HG03103 (cell line): ENCODE results near the gene IRF6.
"Not testable (repeated sequence)": the region's sequence is repeated elsewhere in the genome, so short reads cannot be mapped to it uniquely, and the experiment has no call there.

Source experiments
- ATAC-seq: cut with Tn5 transposase; IDR thresholded peaks from one replicate; pipeline ENCODE4 v1.9.1; 2021; ENCODE audit warnings: low read depth; ENCODE audit not compliant: unreplicated experiment

The IRF6 gene

DNA sequence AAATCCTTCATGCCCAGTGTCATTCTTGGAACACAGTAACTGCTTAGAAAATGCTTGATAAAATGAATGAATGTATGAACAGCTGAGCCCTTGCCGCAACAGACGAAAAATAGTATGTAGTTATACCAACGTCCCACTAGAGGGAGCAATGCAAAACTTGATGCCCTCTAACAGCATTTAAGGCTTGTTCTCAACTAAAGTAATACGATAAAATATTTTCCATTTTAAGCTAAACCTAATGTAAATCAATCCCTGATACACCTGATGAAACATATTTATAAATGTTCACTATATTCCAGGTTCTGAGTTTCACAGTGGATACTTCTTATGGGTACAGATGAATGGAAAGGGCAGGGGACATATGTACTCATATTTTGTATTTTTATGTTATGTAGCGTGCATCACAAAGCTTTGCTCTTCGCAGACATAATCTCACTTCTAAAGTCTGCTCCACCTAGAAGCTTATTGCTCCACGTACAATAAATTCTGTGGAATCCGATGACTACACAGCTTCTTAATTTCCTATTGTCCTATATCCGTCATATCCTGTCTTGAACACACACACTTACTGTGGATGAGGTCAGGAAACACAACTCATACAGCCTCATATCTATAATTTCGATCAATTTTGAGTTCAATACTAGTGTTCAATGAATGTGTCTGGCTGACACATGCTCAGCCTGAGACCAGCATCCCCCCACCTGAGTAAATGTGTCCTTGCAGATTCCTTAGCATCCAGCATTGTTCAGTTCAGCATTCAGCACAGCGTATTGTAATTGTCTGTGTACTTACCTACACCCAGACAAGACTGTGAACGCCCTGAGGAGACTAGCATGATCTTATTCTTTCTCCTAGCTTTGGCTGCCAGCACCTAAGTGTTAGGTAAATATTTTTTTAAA lies 17.4 kb upstream of the IRF6 start:
- no peak for ATAC-seq

DNA sequence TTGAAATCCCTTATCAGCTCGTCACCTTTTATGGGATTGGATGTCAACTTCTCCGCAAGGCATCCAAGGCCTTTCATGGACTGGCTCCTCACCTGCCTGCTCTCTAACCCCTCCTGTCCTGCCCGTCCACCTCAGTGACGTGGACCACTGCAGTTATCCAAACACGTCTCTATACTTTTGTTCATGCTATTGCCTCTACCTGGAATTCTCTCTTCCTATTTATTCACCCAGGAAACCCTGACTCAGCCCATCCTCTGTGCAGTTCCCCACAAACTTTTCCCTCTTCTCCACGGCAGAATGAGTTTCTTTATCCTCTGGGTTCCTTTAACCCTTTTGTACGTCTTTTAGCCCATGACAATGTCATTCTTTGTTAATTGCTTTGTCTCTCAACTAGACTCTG lies 16.8 kb upstream of the IRF6 start:
- ATAC-seq = no peak

DNA sequence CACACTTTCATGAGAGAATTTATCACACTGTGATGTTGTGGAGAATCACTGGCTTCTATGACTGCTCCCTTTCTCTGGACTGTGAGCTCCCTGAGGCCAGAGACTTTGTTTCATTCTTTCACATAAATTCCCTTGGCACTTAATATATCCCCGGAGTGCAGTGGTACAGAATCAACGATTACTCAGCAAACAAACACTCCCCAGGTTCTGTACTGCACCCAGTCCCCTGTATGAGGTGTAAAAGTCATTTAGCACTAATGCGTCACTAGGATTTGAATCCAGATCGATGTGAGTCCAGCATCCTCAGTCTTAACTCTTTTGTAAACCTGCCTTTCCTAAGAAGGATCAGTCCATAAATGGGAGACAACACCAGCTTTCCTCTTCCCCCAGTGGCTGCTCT lies 15.0 kb upstream of the IRF6 start:
- no peak for ATAC-seq

DNA sequence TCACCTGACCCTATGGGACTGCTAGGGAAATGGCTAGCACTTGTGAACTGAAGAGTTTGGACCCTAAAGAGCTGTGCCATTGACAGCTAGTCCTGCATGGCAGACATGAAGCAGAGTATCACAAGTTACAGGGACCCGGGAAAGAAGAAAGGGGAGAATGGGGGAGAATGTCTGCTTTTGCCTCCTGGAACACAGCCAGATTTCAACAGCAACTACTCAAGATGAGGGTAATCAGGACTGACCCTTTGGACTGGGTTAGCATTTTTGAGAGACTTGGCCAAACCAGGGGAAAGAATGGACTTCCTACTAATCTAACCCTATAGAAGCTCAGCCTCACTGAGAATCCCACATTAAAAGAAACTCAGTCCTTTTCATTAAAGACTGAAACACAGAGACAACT lies 13.1 kb upstream of the IRF6 start:
- ATAC-seq = no peak

DNA sequence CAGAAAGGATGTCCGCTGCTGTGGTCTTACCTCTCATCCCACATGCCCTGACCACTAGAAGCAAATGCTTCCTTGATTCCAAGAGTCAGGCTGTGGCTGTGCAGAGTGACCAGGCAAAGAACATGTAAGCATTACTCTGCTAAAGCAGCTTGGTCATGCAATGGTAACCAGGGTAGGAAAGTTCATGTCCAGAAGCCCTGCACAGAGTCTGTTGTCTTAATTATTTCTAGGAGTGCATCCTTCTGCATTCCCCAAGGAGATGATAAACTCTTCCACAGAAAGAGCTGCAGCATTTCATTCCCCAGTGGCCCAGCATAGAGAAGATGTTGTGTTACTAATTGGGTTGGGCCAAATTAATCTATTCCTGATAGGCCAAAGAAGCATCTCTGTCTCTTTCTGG lies 11.7 kb upstream of the IRF6 start:
- no peak for ATAC-seq

DNA sequence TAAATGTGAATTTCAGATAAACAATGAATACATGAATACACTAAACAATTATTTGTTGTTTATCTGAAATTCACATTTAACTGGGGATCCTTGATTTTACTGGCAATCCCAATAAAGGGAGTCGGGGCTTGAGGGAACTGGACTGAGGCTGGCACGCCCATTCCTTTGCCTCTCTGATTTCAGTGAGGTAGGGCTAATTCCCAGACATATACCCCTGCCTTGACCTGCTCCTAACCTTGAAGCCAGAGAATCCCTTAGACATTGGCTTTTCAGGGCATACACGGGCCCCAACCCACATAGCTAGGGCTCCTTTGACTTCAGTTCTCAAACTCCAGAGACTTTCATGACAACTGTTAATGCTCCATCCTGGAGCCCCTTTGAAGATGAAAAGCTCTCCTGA lies 11.0 kb upstream of the IRF6 start:
- ATAC-seq = no peak

DNA sequence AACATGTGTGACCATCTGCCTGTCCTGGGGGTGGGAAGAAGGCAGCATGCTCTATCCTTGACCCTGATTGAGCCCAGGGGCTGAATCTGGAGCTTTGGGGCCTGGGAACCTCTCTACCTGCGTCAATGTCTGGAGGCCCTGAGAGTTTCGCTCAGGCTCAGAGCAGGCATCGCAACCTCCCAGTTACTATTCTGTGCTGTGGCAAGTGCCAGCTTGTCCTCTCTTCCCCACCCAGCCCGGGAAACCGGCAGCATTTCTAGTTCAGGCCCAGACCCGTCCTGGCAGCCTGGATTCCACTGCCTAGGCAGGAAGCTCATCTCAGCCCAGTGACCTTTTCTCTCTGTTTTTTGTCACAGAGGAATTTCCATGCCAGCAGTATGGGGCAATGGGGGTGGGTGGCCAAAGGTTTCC lies 10.0 kb upstream of the IRF6 start:
- no peak for ATAC-seq

DNA sequence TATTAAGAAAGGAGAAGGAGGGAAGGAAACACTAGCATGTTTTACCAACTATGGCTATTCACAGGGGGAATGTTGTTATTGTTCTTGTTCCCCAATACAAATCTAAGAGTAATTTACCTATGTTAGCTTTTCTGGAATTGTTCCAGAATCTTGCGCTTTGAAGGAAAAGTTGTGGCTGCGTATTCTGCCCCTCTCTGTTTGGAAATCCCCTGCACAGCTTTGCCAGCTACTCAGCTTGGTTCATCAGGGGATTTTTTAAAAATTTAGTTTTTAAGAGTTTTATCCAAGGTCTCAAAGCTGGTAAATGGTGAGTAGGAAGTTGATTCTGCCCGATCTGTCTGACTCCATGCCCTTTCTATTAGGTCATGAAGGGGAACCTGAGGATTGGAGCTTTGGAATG lies 9.5 kb upstream of the IRF6 start:
- no peak for ATAC-seq

DNA sequence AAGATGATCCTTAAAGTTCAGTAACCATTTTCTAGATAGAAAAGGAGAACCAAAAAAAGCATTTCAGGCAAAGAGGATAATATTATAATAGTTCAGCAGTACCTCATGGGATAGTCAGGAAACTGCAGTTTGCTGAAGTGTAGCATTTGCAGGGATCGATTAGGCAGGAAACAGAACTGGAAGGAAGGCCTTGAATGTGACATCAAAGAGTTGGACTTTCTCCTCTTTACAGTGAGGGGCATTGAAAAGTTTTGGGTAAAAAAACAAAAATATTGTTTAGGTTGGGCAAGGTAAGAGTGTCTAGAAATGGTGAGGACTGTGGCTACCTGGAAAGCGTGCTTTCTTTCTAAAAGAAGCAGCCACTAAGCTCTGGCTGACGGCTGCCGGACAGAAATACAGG lies 8.0 kb upstream of the IRF6 start:
- ATAC-seq = no peak

DNA sequence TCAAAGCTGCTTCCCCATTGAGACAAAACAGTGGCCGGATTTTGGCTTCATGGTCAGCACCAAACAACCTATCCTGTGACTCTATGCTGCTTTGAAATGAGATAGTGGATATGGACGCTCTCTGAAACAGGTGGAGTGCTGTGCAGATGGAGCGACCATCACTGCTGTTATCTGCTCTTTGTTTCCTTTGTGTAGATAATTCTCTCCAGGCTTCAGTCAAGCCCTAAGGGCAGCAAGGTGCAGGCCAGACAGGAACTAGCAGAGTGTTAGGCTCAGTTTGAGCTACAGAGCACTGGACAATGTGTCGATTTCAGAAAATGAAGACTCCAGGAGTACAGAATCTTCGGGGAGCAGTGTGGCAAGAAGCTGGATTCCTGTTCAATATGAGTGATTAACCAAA lies 4.8 kb upstream of the IRF6 start:
- ATAC-seq = no peak

DNA sequence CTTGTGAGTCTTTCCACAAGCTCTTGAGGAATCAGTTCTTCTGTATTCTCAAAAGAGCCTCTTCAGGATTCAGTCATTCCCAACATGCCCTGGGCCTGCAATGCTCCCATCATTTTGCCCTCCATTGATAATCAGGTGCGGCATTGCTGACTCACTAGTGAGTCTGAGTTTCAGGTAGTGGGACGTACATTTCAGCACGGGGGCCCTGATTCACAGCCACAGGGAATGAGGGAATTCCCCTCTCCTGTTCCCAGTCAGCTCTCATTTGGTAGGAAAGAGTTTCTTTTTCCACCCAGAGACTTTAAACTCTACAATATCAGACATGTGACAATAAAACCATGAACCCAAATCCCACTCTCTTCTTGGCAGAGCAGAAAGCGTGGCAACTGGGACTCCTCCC lies 3.7 kb upstream of the IRF6 start:
- ATAC-seq = no peak

DNA sequence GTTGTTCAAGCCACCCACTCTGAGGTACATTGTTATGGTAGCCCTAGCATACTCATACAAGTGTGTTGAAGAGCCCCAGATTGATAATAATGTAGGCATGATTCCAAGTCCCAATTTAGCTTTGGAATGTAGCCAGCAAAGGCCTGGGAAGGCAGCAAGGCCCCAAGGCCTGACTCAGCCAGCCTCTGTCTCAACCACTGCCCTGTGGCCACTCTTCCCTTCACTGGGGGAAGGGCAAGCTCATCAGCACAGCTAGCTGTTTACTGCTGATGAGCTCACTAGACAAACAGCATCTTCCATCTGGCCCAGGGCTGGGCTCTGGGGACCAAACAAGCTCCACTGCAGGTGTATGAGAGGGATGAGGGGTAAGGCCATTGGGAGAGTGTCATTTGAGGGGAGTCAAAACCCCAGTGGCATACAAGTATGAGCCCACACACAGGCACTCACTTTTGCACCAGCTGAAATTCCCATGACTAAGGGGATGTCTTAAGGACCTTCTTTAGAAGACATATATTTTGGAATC lies 2.2 kb upstream of the IRF6 start:
- no peak for ATAC-seq

DNA sequence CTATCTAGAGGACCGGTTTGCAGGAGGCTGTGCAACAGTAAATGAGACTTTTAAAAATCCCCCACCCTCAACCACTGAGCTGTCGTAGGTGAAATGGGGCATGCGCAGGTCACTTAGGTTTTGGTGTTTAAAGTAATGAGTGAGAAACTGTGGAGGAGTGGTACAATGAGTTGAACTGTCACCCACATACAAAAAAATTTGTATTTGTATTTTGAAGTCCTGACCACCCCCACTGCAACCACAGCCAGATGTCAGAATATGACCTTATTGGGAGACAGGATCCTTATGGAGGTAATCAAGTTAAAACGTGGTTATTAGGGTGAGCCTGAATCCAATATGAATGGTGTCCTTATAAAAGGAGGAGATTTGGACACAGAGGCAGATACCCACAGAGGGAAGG lies 1.6 kb upstream of the IRF6 start:
- ATAC-seq = no peak

DNA sequence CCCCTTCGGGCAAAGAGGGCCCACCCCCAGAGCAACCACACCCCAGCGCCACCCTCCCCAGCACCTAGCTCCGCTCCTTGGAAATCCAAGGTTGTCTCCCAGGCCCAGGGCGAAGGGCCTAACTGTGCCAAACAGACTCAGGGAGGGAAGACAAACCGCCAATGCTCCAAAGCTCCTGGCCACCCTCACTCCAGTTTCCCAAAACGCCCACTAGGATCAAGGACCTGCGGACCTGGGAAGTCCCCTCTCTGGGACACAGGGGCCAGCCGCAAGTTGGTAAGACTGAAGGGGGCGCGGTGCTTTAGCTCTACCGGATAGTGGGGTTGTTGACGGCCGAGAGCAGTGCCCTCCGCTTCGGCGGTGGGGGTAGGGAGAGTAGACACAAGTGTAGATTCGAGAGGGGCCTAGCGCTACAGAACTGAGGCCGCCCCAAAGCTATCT lies 581 bp downstream of the IRF6 start:
- no peak for ATAC-seq

DNA sequence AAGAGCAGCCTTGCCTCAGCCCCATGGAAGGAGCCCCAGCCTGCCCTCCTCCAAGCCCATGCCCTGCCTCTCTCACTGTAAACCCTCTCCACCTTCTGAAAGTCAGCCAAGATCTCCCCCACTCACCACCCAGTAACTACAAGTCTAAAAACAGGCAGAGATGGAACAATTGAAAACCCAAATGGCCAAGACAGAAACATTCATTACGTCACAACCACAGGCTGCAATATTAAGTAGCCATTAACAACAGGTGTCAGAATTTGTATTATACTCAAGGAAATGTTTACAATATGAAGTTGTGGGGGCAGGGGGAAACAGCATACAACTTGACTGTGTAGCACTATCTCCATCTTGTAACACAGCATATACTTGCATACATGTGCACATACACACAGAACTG lies 2.4 kb downstream of the IRF6 start:
- no peak for ATAC-seq

DNA sequence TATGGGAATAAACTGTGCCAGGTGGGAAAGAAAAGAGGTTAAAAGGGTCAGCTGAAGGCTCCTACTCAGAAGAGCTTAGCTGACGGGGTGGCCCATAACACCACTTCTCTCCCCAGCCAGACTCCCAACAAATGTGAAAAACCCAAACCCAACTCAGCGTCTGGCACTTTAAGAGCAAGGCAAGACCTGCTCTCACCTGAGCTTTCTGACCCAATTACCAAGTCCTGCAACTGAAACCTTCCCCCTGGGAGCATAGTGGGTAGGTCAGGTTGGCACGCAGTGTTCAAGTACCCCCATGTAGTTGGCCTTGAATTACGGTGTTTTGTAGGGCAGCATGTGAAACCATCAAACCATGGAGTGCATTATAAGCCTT lies 3.2 kb downstream of the IRF6 start:
- no peak for ATAC-seq

DNA sequence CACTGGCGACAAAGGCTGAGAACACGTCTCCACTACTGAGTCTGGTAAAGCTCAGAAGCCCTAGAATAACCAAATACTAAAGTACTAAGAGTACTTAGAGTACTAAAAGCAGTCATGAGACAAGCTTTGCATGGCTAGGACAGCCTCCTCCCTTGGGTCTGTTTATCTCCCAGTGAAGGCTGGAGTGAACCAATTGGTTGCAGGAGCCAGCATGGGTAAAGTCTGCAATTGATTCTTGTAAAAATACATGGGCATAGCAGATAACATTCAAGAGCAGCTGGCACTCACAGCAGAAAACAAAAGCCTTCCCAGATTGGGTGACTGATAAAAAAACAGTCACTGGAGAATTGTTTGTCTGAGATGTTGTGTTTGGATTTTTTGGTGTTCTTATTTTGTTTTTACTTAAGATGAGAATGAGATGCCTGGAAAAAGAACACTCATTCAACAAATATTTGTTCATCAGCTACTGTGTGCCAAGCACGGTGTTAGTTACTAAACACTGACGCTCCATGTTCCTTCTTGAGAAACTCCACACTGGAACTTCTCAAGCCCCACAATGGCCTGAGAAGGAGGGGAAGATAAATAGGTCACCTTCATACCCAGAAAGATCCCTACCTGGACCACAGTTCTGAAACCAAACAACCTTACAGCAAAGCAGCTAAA lies 3.7 kb downstream of the IRF6 start:
- no peak for ATAC-seq

DNA sequence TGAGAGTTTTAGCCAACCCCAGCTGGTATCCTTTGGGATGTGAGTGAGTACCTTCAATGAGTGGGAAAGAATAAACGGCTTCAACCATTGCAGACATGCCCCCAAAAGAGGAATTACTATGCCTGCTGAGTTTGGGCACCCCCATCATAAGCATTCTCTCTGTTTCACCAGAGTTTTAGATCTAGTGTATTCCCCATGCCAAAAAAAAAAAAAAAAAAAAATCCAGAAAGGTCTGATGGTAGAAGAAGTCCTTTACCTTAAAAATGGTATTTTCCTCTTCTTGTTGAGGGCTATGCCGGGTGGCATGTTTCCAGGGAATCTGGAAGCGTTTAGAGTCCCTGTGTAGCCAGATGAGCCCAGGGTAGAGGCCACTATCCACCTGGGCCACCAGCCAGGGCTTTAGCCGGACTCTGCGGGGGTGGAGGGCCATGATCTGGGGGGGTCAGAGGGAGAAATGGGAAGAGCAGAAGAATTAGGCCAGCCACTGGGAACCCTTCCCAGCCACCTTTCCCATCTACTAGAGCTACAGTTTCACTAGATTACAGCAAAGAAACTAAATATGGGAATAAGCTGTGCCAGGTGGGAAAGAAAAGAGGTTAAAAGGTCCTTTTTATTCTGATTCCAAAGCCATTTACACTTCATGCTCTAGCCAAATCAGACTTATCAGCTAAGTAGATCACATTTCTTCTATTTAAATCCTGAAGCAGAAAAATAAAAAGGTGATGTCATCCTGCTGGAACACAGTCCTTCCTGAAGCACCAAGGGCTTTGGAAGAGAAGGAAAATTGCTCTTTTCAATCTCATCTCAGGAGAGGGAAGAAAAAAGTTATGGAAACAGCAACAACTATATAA lies 4.7 kb downstream of the IRF6 start:
- no peak for ATAC-seq

DNA sequence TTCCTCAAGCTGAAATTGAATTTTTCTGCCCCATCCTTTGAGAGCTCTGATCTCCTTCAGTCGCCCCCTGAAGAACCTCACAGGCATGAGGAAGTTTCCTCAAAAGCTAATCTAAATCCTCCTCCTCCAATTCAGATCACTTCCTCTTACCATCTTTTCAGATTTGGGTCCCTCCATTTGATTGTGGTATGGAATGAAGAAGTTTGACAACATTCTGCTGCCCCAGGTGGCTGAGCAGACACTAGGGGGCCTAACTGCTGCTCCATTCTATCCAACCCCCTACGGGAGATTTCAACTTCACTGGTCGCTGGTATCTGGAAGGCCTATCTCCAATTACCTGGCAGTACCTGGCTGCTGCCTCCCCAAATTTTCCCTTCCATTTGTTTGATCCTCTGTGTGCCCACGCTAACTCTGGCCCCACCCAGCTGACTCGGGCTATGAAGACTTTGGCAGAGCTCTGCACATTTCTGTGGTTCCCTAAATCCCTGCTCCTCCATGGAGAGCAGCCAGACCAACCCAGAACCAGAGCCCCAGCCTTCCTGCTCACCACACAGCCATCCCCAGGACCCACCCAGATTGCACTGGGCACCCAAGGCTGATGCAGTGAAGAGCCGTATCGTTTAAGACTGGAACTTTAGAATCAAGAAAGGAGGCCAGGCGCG lies 7.8 kb downstream of the IRF6 start:
- ATAC-seq = no peak

DNA sequence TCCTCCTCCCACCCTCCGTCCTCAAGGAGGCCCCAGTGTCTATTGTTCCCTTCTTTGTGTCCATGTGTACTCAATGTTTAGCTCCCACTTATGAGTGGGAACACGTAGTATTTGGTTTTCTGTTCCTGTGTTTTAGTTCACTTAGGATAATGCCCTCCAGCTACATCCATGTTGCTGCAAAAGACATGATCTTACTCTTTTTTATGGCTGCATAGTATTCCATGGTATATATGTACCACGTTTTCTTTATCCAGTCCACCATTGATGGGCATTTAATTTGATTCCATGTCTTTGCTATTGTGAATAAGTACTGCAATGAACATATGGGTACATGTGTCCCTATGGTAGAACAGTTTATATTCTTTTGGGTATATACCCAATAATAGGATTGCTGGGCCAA lies 12.2 kb downstream of the IRF6 start:
- ATAC-seq = not testable (repeated sequence)

DNA sequence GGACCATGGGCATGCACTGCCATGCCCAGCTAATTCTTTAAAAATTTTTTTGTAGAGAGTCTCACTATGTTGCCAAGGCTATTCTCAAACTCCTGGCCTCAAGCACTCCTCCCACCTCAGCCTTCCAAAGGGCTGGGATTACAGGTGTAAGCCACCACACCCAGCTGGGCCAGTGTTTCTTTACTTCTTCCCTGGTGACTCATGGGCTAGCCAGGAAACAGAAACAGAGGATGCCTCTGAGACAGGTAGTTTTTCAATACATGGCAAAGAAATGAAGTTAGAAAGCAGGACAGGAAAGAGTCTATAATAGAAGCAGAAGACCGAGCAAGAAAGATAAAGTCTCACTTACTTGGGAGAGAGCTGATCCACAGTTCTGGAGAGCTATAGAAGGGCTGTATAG lies 14.0 kb downstream of the IRF6 start:
- ATAC-seq = no peak
